ENCODE measurements around the gene TIAL1. TPM values are rescaled to one million over a fixed set of nuclear protein-coding genes. Genes with fewer than 3 reads are reported as not detected.

Gene TIAL1
- total and polyA plus RNA-seq, 4 donors, result 72.5 to 136 (median 108) TPM

DNA sequence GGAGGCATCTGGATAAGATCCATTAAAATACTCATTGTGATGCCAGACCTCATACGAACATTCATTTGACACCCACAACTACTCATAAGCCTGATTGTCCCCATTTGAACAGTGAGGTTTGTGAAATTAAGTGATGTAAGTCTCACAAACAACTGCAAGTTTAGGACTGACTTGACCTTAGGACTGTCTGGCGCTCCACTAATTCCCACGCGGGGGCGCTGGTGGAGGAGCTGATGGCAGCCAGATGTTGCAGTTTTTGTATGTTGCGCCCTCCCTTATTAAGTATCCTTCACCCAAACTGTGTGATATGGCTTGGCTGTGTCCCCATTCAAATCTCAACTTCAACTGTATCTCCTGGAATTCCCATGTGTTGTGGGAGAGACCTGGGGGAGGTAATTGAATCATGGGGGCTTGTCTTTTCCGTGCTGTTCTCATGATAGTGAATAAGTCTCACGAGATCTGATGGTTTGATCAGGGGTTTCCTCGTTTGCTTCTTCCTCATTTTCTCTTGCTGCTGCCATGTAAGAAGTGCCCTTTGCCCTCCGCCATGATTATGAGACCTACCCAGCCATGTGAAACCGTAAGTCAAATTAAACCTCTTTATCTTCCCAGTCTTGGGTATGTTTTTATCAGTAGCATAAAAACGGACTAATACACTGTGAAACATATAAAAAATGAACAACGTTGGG is 20.3 kb upstream of the TIAL1 start:
- H3K4me3 ChIP-seq (ENCODE audit: low read depth, low read length), result no peak overlapping the region
- WGBS (ENCODE audit: insufficient coverage), result 91% methylated on average over 5 of the region's 13 CpGs
- no peak overlapping the region for H3K27ac ChIP-seq (ENCODE audit: low read depth, low read length)
- no peak for DNase-seq (ENCODE audit: low read depth in 4 of 6, low spot score in 6 of 6)
- no peaks in the 10 kb centered on the region for H3K27me3 ChIP-seq (ENCODE audit: control insufficient read depth, insufficient read depth, low read length)
- no peaks in the 10 kb centered on the region for H3K9me3 ChIP-seq (ENCODE audit: control insufficient read depth, insufficient read depth, low read length)
- no peaks in the 10 kb centered on the region for H3K36me3 ChIP-seq (ENCODE audit: control insufficient read depth, insufficient read depth, low read length)
- peaks cover 11% of the 10 kb centered on the region for H3K4me1 ChIP-seq (ENCODE audit: control insufficient read depth, insufficient read depth, low read length)

DNA sequence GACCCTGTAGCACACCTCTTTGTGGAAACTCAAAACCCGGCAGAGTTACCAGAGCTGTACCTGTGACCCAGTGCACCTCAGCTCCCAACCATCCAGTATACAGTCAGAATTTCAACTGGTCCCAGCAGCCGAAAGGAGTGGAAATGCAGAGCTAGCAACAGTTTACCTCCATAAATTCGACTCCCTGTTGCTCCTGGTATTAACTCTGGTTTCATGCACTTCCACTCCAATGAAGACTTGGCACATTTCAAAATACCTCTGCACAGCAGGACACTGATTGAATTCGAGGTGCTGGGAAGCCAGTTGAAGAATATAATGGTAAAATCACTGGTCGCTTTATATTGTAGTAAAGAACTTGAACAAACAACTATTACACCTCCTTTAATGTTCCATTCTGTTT is 17.9 kb upstream of the TIAL1 start:
- 77% methylated on average over 3 of the region's 5 CpGs for WGBS (ENCODE audit: insufficient coverage)
- Histone ChIP-seq H3K27me3 (ENCODE audit: control insufficient read depth, insufficient read depth, low read length) (no peaks in the 10 kb centered on the region), H3K27ac (ENCODE audit: low read depth, low read length) (no peak overlapping the region), H3K4me1 (ENCODE audit: control insufficient read depth, insufficient read depth, low read length) (peaks cover 7% of the 10 kb centered on the region), H3K36me3 (ENCODE audit: control insufficient read depth, insufficient read depth, low read length) (no peaks in the 10 kb centered on the region), H3K4me3 (ENCODE audit: low read depth, low read length) (no peak overlapping the region), H3K9me3 (ENCODE audit: control insufficient read depth, insufficient read depth, low read length) (no peaks in the 10 kb centered on the region)
- DNase-seq (ENCODE audit: low read depth in 4 of 6, low spot score in 6 of 6), result peak in 1 of 6 donors; percentile 70

DNA sequence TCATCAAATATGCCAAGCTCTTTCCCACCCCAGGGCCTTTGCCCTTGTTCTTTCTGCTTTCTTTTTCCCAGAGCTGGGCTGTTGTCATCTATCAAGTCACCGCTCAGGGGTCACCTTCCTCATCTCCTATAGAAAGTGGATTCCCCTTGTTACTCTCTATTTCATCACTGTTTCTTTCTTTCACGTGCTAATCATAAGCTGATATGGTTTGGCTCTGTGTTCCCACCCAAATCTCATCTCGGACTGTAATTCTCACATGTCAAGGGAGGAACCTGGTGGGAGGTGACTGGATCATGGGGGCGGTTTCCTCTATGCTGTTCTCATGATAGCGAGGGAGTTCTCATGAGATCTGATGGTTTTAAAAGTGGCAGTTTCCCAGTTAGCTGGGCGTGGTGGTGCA is 17.0 kb upstream of the TIAL1 start:
- Histone ChIP-seq H3K27ac (ENCODE audit: low read depth, low read length) (no peak overlapping the region), H3K4me3 (ENCODE audit: low read depth, low read length) (no peak overlapping the region), H3K4me1 (ENCODE audit: control insufficient read depth, insufficient read depth, low read length) (peaks cover 4% of the 10 kb centered on the region), H3K27me3 (ENCODE audit: control insufficient read depth, insufficient read depth, low read length) (peaks cover under 1% of the 10 kb centered on the region), H3K9me3 (ENCODE audit: control insufficient read depth, insufficient read depth, low read length) (no peaks in the 10 kb centered on the region), H3K36me3 (ENCODE audit: control insufficient read depth, insufficient read depth, low read length) (no peaks in the 10 kb centered on the region)
- WGBS (ENCODE audit: insufficient coverage), result 94% methylated on average over 3 of the region's 6 CpGs
- DNase-seq (ENCODE audit: low read depth in 4 of 6, low spot score in 6 of 6), result no peak

DNA sequence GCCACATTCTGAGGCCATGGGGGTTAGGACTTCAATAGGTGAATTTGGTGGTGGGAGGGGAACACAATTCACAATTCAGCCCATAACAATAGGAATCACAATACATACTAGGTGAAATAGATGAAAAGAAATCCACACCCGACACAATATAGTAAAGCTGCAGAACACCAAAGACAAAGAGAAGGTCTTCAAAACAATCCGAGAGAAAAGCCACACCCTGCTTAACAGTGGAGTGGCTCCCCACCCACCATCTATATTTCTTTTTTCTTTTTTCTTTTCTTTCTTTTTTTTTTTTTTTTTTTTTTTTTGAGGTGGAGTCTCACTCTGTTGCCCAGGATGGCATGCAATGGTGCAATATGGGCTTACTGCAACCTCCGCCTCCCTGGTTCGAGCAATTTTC is 14.7 kb upstream of the TIAL1 start:
- H3K4me1 ChIP-seq (ENCODE audit: control insufficient read depth, insufficient read depth, low read length), result no peaks in the 10 kb centered on the region
- no peaks in the 10 kb centered on the region for H3K36me3 ChIP-seq (ENCODE audit: control insufficient read depth, insufficient read depth, low read length)
- peaks cover 2% of the 10 kb centered on the region for H3K27me3 ChIP-seq (ENCODE audit: control insufficient read depth, insufficient read depth, low read length)
- DNase-seq (ENCODE audit: low read depth in 4 of 6, low spot score in 6 of 6), result no peak
- no peaks in the 10 kb centered on the region for H3K9me3 ChIP-seq (ENCODE audit: control insufficient read depth, insufficient read depth, low read length)
- no peak overlapping the region for H3K27ac ChIP-seq (ENCODE audit: low read depth, low read length)
- no peak overlapping the region for H3K4me3 ChIP-seq (ENCODE audit: low read depth, low read length)
- no CpG with 5 or more reads among the region's 4 CpGs for WGBS (ENCODE audit: insufficient coverage)

DNA sequence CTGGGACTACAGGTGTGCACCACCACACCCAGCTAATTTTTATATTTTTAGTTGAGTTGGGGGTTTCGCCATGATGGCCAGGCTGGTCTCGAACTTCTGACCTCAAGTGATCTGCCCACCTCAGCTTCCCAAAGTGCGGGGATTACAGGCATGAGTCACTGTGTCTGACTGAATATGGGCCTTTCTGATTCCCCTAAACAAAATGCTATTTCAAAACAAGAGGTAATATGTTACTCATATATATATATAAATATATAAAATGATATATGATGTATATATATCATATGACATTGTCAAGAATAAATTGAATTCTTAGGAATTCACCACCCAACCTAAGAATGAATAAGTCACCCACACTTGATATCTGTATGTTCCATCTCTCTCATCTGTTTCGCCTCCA is 12.8 kb upstream of the TIAL1 start:
- Histone ChIP-seq H3K4me1 (ENCODE audit: control insufficient read depth, insufficient read depth, low read length) (no peaks in the 10 kb centered on the region), H3K36me3 (ENCODE audit: control insufficient read depth, insufficient read depth, low read length) (no peaks in the 10 kb centered on the region), H3K27ac (ENCODE audit: low read depth, low read length) (no peak overlapping the region), H3K4me3 (ENCODE audit: low read depth, low read length) (no peak overlapping the region), H3K27me3 (ENCODE audit: control insufficient read depth, insufficient read depth, low read length) (peaks cover 2% of the 10 kb centered on the region), H3K9me3 (ENCODE audit: control insufficient read depth, insufficient read depth, low read length) (no peaks in the 10 kb centered on the region)
- DNase-seq (ENCODE audit: low read depth in 4 of 6, low spot score in 6 of 6), result no peak
- no CpG with 5 or more reads among the region's 4 CpGs for WGBS (ENCODE audit: insufficient coverage)

DNA sequence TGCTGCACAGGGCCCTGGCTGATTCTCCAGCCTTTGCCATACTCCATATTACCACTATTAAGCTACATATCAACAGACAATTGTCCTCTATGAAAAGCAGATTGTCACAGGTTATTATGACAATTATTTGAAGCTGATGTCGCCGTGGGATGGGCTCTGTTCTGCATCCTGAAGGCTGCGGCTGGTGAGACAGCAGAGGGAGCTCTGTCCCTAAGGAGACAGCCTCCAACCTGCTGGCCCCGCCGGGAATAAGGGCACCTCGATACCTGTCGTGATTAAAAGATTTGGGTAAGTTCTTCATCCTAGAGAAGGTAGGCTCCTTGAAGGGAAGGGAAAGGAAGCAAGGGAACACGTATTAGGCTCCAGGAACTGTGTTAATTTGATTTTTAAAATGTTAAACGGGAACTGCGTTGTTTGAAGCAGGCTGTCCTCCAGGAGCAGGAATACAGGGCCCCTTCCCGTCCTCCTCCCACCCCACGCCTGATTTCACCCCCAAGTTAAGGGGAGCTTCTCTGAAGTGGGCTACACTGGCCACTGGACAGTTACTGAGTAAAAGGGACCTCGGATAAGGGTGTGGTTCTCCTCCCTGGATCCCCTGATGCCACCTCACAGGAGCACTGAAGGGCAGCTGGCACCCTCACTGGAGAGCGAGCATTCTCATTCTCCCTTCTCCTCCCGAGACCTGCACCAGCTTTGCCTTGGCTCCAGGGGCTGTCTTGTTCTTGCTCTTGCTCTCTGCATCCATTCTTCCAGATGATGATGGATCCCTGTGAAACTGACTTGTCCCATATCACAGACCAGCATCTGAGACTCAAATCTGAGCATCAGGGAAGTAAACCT is 11.8 kb upstream of the TIAL1 start:
- H3K4me3 ChIP-seq (ENCODE audit: low read depth, low read length), result no peak overlapping the region
- WGBS (ENCODE audit: insufficient coverage), result 20% methylated on average over 10 of the region's 15 CpGs
- H3K4me1 ChIP-seq (ENCODE audit: control insufficient read depth, insufficient read depth, low read length), result no peaks in the 10 kb centered on the region
- peak in 2 of 6 donors; percentile 44 to 67 for DNase-seq (ENCODE audit: low read depth in 4 of 6, low spot score in 6 of 6)
- no peaks in the 10 kb centered on the region for H3K9me3 ChIP-seq (ENCODE audit: control insufficient read depth, insufficient read depth, low read length)
- H3K27ac ChIP-seq (ENCODE audit: low read depth, low read length), result no peak overlapping the region
- H3K36me3 ChIP-seq (ENCODE audit: control insufficient read depth, insufficient read depth, low read length), result no peaks in the 10 kb centered on the region
- peaks cover 2% of the 10 kb centered on the region for H3K27me3 ChIP-seq (ENCODE audit: control insufficient read depth, insufficient read depth, low read length)

DNA sequence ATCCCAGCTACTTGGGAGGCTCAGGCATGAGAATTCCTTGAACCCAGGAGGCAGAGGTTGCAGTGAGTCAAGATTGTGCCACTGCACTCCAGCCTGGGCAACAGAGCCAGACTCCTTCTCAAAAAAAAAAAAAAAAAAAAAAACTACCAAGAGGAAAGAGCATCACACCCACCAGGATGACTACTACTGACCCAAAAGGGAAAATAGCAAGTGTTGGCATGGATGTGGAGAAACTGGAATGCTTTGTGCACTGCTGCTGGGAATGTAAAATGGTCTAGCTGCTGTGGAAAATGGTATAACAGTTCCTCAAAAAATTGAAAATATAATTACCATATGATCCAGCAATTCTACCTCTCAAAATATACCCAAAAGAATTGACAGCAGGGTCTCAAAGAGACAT is 7.7 kb upstream of the TIAL1 start:
- DNase-seq (ENCODE audit: low read depth in 4 of 6, low spot score in 6 of 6), result no peak
- Histone ChIP-seq H3K4me3 (ENCODE audit: low read depth, low read length) (no peak overlapping the region), H3K36me3 (ENCODE audit: control insufficient read depth, insufficient read depth, low read length) (no peaks in the 10 kb centered on the region), H3K27me3 (ENCODE audit: control insufficient read depth, insufficient read depth, low read length) (peaks cover 2% of the 10 kb centered on the region), H3K27ac (ENCODE audit: low read depth, low read length) (no peak overlapping the region), H3K4me1 (ENCODE audit: control insufficient read depth, insufficient read depth, low read length) (no peaks in the 10 kb centered on the region), H3K9me3 (ENCODE audit: control insufficient read depth, insufficient read depth, low read length) (no peaks in the 10 kb centered on the region)

DNA sequence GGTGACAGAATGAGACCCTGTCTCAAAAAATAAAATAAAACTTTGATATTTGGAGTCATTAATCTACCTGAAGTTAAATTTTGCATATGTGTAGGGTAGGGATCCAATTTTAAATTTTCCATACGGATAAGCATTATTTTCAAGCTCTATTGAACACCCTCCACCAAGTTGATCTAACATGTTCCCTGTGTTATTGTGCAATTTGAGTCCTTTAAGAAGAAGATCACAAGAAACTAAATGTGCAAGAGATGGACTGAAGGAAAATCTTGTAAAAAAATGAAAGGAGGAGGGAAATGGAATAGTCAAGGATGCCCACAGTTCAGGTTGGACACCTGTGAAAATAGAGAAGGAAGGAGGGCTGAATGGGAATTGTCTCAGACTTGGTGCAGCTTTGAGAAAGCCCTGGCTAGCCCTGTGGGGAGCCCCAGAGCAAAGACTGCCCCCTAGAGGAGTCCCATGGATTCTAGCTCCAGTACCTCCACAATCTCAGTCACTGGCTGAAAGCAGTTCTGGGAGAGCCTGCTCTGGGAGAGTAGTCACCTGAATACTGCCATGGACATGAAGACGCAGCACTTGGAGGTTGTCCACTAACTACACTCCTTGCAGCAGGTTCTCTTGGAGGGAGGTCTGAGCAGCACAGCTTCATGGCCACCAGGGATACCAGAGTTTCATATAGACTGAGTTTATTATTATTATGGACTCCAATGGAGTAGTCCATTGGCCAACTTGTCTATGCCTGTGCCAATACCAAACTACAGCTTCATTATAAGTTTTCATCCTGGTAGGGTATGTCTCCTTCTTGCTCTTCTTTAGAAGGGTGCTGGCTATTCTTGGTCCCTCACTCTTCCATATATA is 5.7 kb upstream of the TIAL1 start:
- Histone ChIP-seq H3K27me3 (ENCODE audit: control insufficient read depth, insufficient read depth, low read length) (no peaks in the 10 kb centered on the region), H3K36me3 (ENCODE audit: control insufficient read depth, insufficient read depth, low read length) (no peaks in the 10 kb centered on the region), H3K9me3 (ENCODE audit: control insufficient read depth, insufficient read depth, low read length) (no peaks in the 10 kb centered on the region), H3K27ac (ENCODE audit: low read depth, low read length) (no peak overlapping the region), H3K4me1 (ENCODE audit: control insufficient read depth, insufficient read depth, low read length) (no peaks in the 10 kb centered on the region), H3K4me3 (ENCODE audit: low read depth, low read length) (no peak overlapping the region)
- DNase-seq (ENCODE audit: low read depth in 4 of 6, low spot score in 6 of 6), result no peak
- WGBS (ENCODE audit: insufficient coverage), result 63% methylated on average over 1 of the region's 2 CpGs

DNA sequence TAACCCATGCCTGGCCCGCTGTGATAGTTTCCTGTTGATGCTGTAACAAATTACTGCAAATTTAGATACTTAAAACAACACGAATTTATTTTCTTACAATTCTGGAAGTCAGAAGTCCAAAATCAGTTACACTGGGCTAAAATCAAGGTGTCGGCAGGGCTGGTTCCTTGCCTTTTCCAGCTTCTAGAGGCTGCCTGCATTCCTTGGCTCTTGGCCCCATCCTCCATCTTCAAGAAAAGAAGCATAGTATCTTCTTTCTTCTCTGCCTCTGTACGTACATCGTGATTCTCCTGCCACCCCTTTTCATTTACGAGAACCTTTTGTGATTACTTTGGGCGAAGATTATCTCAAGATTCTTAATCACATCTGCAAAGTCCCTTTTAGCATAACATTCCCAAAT is 1.6 kb upstream of the TIAL1 start:
- no peak for DNase-seq (ENCODE audit: low read depth in 4 of 6, low spot score in 6 of 6)
- H3K9me3 ChIP-seq (ENCODE audit: control insufficient read depth, insufficient read depth, low read length), result no peaks in the 10 kb centered on the region
- no peak overlapping the region for H3K27ac ChIP-seq (ENCODE audit: low read depth, low read length)
- H3K27me3 ChIP-seq (ENCODE audit: control insufficient read depth, insufficient read depth, low read length), result no peaks in the 10 kb centered on the region
- 94% methylated on average over 4 of the region's 7 CpGs for WGBS (ENCODE audit: insufficient coverage)
- H3K4me3 ChIP-seq (ENCODE audit: low read depth, low read length), result no peak overlapping the region
- H3K4me1 ChIP-seq (ENCODE audit: control insufficient read depth, insufficient read depth, low read length), result peaks cover 9% of the 10 kb centered on the region
- no peaks in the 10 kb centered on the region for H3K36me3 ChIP-seq (ENCODE audit: control insufficient read depth, insufficient read depth, low read length)
